Measurements from ENCODE around the gene TMEFF2.

TMEFF2 gene

DNA sequence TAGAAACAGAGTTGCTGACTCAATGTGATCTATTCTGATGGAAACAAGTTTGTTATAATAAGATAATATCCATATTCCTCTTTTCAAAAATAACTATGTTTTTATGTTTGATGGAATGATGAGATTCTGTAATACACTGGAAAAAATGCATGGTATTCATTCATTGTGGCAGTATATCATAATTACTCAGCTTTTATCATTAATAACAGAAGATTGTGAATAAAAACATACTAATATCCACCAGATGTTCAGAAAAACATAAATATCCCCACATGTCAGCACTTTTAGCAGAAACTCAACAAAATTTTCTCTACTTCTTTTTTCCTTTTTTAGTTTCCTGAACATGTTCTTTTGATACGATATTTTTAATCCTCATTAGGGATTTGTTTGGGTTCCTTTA lies 217.0 kb downstream of the TMEFF2 start:
- no peak for DNase-seq (ENCODE audit: low read depth)
- H3K4me3 ChIP-seq (ENCODE audit: low read depth, low read length), result no peak overlapping the region
- no peak for TF ChIP-seq POLR2A (IDR thresholded peaks at IDR 0.05; ENCODE audit: extremely low read depth, insufficient read length)
- TF ChIP-seq, protein P1, sequence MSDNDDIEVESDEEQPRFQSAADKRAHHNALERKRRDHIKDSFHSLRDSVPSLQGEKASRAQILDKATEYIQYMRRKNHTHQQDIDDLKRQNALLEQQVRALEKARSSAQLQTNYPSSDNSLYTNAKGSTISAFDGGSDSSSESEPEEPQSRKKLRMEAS (IDR thresholded peaks at IDR 0.05; ENCODE audit: low read depth, low read length), result no peak
- TF ChIP-seq, protein P2, sequence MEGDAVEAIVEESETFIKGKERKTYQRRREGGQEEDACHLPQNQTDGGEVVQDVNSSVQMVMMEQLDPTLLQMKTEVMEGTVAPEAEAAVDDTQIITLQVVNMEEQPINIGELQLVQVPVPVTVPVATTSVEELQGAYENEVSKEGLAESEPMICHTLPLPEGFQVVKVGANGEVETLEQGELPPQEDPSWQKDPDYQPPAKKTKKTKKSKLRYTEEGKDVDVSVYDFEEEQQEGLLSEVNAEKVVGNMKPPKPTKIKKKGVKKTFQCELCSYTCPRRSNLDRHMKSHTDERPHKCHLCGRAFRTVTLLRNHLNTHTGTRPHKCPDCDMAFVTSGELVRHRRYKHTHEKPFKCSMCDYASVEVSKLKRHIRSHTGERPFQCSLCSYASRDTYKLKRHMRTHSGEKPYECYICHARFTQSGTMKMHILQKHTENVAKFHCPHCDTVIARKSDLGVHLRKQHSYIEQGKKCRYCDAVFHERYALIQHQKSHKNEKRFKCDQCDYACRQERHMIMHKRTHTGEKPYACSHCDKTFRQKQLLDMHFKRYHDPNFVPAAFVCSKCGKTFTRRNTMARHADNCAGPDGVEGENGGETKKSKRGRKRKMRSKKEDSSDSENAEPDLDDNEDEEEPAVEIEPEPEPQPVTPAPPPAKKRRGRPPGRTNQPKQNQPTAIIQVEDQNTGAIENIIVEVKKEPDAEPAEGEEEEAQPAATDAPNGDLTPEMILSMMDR (IDR thresholded peaks at IDR 0.05; ENCODE audit: low read depth, low read length), result no peak
- TF ChIP-seq MYC (IDR thresholded peaks at IDR 0.05; ENCODE audit: low read depth, low read length), result no peak

DNA sequence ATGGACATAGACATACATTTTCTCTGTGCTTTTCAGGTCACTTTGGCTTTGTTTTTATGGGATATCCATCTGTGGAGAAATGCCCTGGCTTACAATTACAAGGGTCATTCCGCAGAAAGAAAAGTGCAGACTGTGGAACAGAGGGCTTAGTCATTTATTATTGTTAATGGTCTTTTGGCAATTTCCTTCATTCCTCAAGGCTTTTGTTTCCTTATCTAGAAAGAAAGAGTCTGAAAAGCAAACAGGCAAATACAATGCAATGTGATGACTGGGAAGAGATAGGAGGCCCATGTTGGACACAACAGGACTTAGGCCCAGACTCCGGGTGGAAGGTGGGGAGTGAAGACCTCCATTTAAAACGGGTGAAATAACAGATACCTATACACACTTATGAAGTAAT lies 218.3 kb downstream of the TMEFF2 start:
- DNase-seq (ENCODE audit: low read depth), result no peak
- no peak overlapping the region for H3K4me3 ChIP-seq (ENCODE audit: low read depth, low read length)
- TF ChIP-seq, protein P1 (IDR thresholded peaks at IDR 0.05; ENCODE audit: low read depth, low read length), result no peak
- TF ChIP-seq, protein P2 (IDR thresholded peaks at IDR 0.05; ENCODE audit: low read depth, low read length), result no peak
- TF ChIP-seq MYC (IDR thresholded peaks at IDR 0.05; ENCODE audit: low read depth, low read length) (no peak), POLR2A (IDR thresholded peaks at IDR 0.05; ENCODE audit: extremely low read depth, insufficient read length) (no peak)

DNA sequence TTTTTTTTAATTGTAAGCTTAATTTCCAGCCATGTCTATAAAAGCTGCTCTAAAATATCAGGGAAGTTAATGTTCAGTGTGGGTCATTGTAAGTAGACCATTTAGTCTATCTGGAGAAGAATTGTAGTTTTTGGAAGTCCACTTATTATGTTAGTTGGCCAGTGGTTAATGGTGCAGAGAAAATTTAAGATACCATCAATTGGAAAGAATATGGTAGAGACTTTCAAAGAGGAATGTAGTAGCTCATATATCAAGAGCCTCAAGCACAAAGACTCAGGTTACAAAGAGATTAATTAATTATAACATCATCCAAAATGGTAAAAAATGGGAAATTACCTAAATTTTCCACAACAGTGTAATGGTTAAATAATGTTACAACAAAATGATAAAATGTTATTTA lies 220.1 kb downstream of the TMEFF2 start:
- TF ChIP-seq, protein P1 (IDR thresholded peaks at IDR 0.05; ENCODE audit: low read depth, low read length), result no peak
- TF ChIP-seq, protein P2 (IDR thresholded peaks at IDR 0.05; ENCODE audit: low read depth, low read length), result no peak
- no peak for TF ChIP-seq POLR2A (IDR thresholded peaks at IDR 0.05; ENCODE audit: extremely low read depth, insufficient read length)
- no peak for TF ChIP-seq MYC (IDR thresholded peaks at IDR 0.05; ENCODE audit: low read depth, low read length)
- H3K4me3 ChIP-seq (ENCODE audit: low read depth, low read length), result no peak overlapping the region
- no peak for DNase-seq (ENCODE audit: low read depth)

DNA sequence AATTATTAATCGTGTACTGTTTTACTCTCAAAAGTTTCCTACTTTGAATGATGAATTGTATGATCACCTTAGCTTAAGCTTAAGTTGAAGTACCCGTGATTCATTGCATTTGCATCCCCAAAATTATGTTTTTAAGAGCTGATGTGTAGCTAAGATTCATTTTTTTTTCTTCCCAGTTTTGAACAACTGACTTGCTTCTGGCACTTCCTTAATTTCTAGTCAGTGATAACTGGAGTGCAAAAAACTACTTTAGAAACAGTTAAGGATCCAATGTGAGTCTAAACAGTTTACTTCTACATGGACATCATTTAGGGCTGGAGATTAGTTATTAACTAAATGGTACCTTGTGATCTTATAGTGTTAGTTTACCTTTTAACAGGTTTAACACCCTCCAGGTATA lies 223.9 kb downstream of the TMEFF2 start:
- H3K4me3 ChIP-seq (ENCODE audit: low read depth, low read length), result no peak overlapping the region
- no peak for DNase-seq (ENCODE audit: low read depth)
- TF ChIP-seq POLR2A (IDR thresholded peaks at IDR 0.05; ENCODE audit: extremely low read depth, insufficient read length), result no peak
- TF ChIP-seq, protein P1 (IDR thresholded peaks at IDR 0.05; ENCODE audit: low read depth, low read length), result no peak
- no peak for TF ChIP-seq MYC (IDR thresholded peaks at IDR 0.05; ENCODE audit: low read depth, low read length)
- TF ChIP-seq, protein P2 (IDR thresholded peaks at IDR 0.05; ENCODE audit: low read depth, low read length), result no peak

DNA sequence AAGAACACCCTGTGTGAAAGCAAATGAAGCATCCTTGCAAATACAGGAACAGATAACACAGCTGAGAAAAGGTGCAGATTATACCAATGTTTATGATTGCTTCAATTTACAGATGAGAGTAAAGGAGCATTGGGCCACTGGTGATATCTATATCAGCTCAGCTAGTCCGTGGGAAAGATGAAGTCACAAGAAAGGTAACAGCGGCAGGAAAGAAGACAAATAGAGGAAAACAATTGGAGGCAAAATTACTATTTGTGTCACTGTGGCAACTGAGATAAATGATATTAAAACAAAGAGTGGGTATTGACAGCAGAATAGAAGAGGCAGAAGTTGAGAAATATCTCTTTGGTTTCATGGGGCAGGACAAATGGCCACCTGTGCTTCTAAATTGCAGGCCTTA lies 226.6 kb downstream of the TMEFF2 start:
- H3K4me3 ChIP-seq (ENCODE audit: low read depth, low read length), result no peak overlapping the region
- TF ChIP-seq POLR2A (IDR thresholded peaks at IDR 0.05; ENCODE audit: extremely low read depth, insufficient read length) (no peak), MYC (IDR thresholded peaks at IDR 0.05; ENCODE audit: low read depth, low read length) (no peak)
- TF ChIP-seq, protein P1 (IDR thresholded peaks at IDR 0.05; ENCODE audit: low read depth, low read length), result no peak
- TF ChIP-seq, protein P2 (IDR thresholded peaks at IDR 0.05; ENCODE audit: low read depth, low read length), result no peak
- DNase-seq (ENCODE audit: low read depth), result no peak

DNA sequence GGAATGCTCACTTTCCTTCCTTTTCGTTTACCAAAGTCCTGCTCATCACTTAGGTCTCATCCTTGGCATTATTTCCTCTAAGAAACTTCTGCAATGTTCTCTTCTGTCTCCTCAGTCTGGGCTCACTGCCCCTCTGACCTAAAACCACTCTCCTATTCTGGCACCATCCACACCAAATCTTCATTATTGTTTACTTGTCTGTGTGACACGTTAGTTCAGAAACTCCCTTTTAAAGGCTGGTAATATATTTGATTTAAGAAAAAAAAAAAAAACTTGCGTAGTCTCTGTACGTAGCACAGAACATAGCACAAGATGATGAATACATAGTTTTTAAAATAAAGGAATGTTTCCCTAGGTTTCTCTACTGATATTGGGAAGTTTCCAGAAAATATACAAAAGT lies 229.0 kb downstream of the TMEFF2 start:
- H3K4me3 ChIP-seq (ENCODE audit: low read depth, low read length), result no peak overlapping the region
- no peak for DNase-seq (ENCODE audit: low read depth)
- TF ChIP-seq, protein P1 (IDR thresholded peaks at IDR 0.05; ENCODE audit: low read depth, low read length), result no peak
- TF ChIP-seq POLR2A (IDR thresholded peaks at IDR 0.05; ENCODE audit: extremely low read depth, insufficient read length), result no peak
- TF ChIP-seq, protein P2 (IDR thresholded peaks at IDR 0.05; ENCODE audit: low read depth, low read length), result no peak
- TF ChIP-seq MYC (IDR thresholded peaks at IDR 0.05; ENCODE audit: low read depth, low read length), result no peak

Data from NB4 (cell line).